ENCODE data around the gene GFER.
"Not testable (repeated sequence)": the region's sequence is repeated elsewhere in the genome, so short reads cannot be mapped to it uniquely, and the experiment has no call there.

The GFER gene

GRCh38 chr16:2005646-2006045 lies 21.7 kb downstream of the GFER start:
- no peak for DNase-seq (ENCODE audit: low read depth, low spot score)

GRCh38 chr16:2006317-2006716 lies 22.3 kb downstream of the GFER start:
- no peak for DNase-seq (ENCODE audit: low read depth, low spot score)

- no peak for DNase-seq (ENCODE audit: low read depth, low spot score)
Observed at GRCh38 chr16:2007081-2007836, 23.3 kb downstream of the GFER start.

- DNase-seq (ENCODE audit: low read depth, low spot score) = no peak
Observed at GRCh38 chr16:2008009-2008526, 24.1 kb downstream of the GFER start.

GRCh38 chr16:2008631-2009163 lies 24.7 kb downstream of the GFER start:
- no peak for DNase-seq (ENCODE audit: low read depth, low spot score)

- no peak for DNase-seq (ENCODE audit: low read depth, low spot score)
Observed at GRCh38 chr16:2009164-2009711, 25.2 kb downstream of the GFER start.

GRCh38 chr16:2009791-2010510 lies 26.0 kb downstream of the GFER start, which contains the start of gene ZNF598:
ZNF598 (minus strand) TSS chr16:2009821.
- DNase-seq (ENCODE audit: low read depth, low spot score) = peak; percentile 81

- not testable (repeated sequence) for DNase-seq (ENCODE audit: low read depth, low spot score)
Observed at GRCh38 chr16:2011726-2012125, 27.7 kb downstream of the GFER start.

- DNase-seq (ENCODE audit: low read depth, low spot score) = no peak
Observed at GRCh38 chr16:2013527-2013926, 29.5 kb downstream of the GFER start.

- no peak for DNase-seq (ENCODE audit: low read depth, low spot score)
Observed at GRCh38 chr16:2015117-2015946, 31.3 kb downstream of the GFER start.

GRCh38 chr16:2015947-2016208 lies 31.9 kb downstream of the GFER start:
- DNase-seq (ENCODE audit: low read depth, low spot score) = no peak

- DNase-seq (ENCODE audit: low read depth, low spot score) = no peak
Observed at GRCh38 chr16:2016407-2016922, 32.5 kb downstream of the GFER start.

- DNase-seq (ENCODE audit: low read depth, low spot score) = no peak
Observed at GRCh38 chr16:2019518-2019920, 35.5 kb downstream of the GFER start, which contains the start of gene NPW. NPW (plus strand) TSS chr16:2019785.

GRCh38 chr16:2019921-2020831 lies 36.2 kb downstream of the GFER start:
- DNase-seq (ENCODE audit: low read depth, low spot score) = no peak

GRCh38 chr16:2022723-2023091 lies 38.7 kb downstream of the GFER start:
- peak; percentile 91 for DNase-seq (ENCODE audit: low read depth, low spot score)

- peak; percentile 96 for DNase-seq (ENCODE audit: low read depth, low spot score)
Observed at GRCh38 chr16:2023092-2024031, 39.4 kb downstream of the GFER start.

GRCh38 chr16:2024032-2024420 lies 40.0 kb downstream of the GFER start:
- DNase-seq (ENCODE audit: low read depth, low spot score) = no peak

GRCh38 chr16:2025251-2025650 lies 41.3 kb downstream of the GFER start:
- no peak for DNase-seq (ENCODE audit: low read depth, low spot score)

GRCh38 chr16:2025878-2026460 lies 42.0 kb downstream of the GFER start:
- no peak for DNase-seq (ENCODE audit: low read depth, low spot score)
